Right lobe of liver (tissue), 4 donors: Measurements from ENCODE around the gene C17orf113.
"Not testable (repeated sequence)": the region's sequence is repeated elsewhere in the genome, so short reads cannot be mapped to it uniquely, and the experiment has no call there.

Source experiments
- CTCF ChIP-seq, 4 donors: fragments of 200-600 bp in 3 of 4; fragments of 450-650 bp in 1 of 4; IDR thresholded peaks; one replicate each; pipeline versions ENCODE4 v1.5.1 to v1.8.0; 2016 to 2022; ENCODE audit warnings: antibody characterized with exemption in 4 of 4, mild to moderate bottlenecking in 2 of 4
- POLR2A ChIP-seq: fragments of 450-650 bp; IDR thresholded peaks from one replicate; pipeline ENCODE4 v1.6.1; 2017; ENCODE audit warnings: antibody characterized with exemption, mild to moderate bottlenecking
- donor health status: DM: no; HTN: no; CAD: no.
- donor health status: DM: no; HTN: no; CAD: no.
- donor health status: DM: no; HTN: yes; CAD: no.

GRCh38 chr17:42020845-42021244, 29.6 kb downstream of the C17orf113 start:
- TF ChIP-seq POLR2A; CTCF (IDR thresholded peaks at IDR 0.05): not testable (repeated sequence)
